HepG2 (cell line): Measurements from ENCODE around the gene ASMT.
"Not testable (repeated sequence)": the region's sequence is repeated elsewhere in the genome, so short reads cannot be mapped to it uniquely, and the experiment has no call there.

ENCODE experiments used
- CTCF ChIP-seq: sonication (generic); formaldehyde crosslinking; IDR thresholded peaks from 2 replicates; pipeline ENCODE4 v1.5.0; 2020; ENCODE audit warnings: mild to moderate bottlenecking, missing genetic modification reagents, moderate library complexity
- DNMT3B ChIP-seq: conservative IDR thresholded peaks from 2 replicates; pipeline ENCODE4 v1.6.1; 2016; ENCODE audit warnings: missing biosample characterization, control low read depth
- EED ChIP-seq: sonication (generic); formaldehyde crosslinking; IDR thresholded peaks from 2 replicates; pipeline ENCODE4 v1.5.0; 2020; ENCODE audit warnings: mild to moderate bottlenecking, missing genetic modification reagents
- EZH2 ChIP-seq: conservative IDR thresholded peaks from 2 replicates; pipeline ENCODE4 v1.6.1; 2012; ENCODE audit warnings: mild to moderate bottlenecking, low read depth, low read length, moderate library complexity
- GPBP1L1 ChIP-seq: sonication (generic); formaldehyde crosslinking; IDR thresholded peaks from 2 replicates; pipeline ENCODE4 v1.5.0; 2020; ENCODE audit warnings: mild to moderate bottlenecking, missing genetic modification reagents
- KDM5A ChIP-seq: fragments of 200-600 bp; sonication (generic); IDR thresholded peaks from 2 replicates; pipeline ENCODE4 v1.7.0; 2018; ENCODE audit warnings: antibody characterized with exemption, mild to moderate bottlenecking, low read length, borderline replicate concordance
- POLR2G ChIP-seq: fragments of 200-400 bp; formaldehyde crosslinking; IDR thresholded peaks from 2 replicates; pipeline ENCODE4 v1.6.1; 2018; ENCODE audit warnings: mild to moderate bottlenecking, low read depth, low read length, moderate library complexity
- RFX5 ChIP-seq: IDR thresholded peaks from 2 replicates; pipeline ENCODE4 v1.6.1; 2011; ENCODE audit warnings: low read depth, low read length, improper control_type of control experiment
- SMAD1 ChIP-seq: sonication (generic); formaldehyde crosslinking; IDR thresholded peaks from 2 replicates; pipeline ENCODE4 v1.4.0; 2020; ENCODE audit warnings: missing genetic modification reagents, low read depth, mild to moderate bottlenecking, borderline replicate concordance
- SP2 ChIP-seq: sonication (generic); formaldehyde crosslinking; IDR thresholded peaks from 2 replicates; pipeline ENCODE4 v1.5.1; 2020; ENCODE audit warnings: mild to moderate bottlenecking, missing genetic modification reagents
- USF2 ChIP-seq, 2 experiments: sonication (generic) in 1 of 2; formaldehyde crosslinking in 1 of 2; IDR thresholded peaks; 2 replicates each; pipeline versions ENCODE4 v1.5.1 to v1.6.1; 2011 to 2020; ENCODE audit warnings: borderline replicate concordance in 1 of 2, low read depth in 1 of 2, low read length in 1 of 2, mild to moderate bottlenecking in 1 of 2, missing genetic modification reagents in 1 of 2, moderate library complexity in 1 of 2
- ZNF138 ChIP-seq: sonication (generic); formaldehyde crosslinking; IDR thresholded peaks from 2 replicates; pipeline ENCODE4 v1.5.0; 2020; ENCODE audit warnings: mild to moderate bottlenecking, low read depth, missing genetic modification reagents
- ZNF264 ChIP-seq: sonication (generic); formaldehyde crosslinking; IDR thresholded peaks from 2 replicates; pipeline ENCODE4 v1.4.0; 2020; ENCODE audit warnings: missing genetic modification reagents

- TF ChIP-seq ZNF264 (CRISPR knock-in tag); CTCF (CRISPR knock-in tag); EED (CRISPR knock-in tag); DNMT3B (CRISPR knock-in tag); SMAD1 (CRISPR knock-in tag); RFX5; KDM5A; EZH2; GPBP1L1 (CRISPR knock-in tag); USF2 (IDR thresholded peaks at IDR 0.05; ENCODE audit: low read depth, low read length); USF2 (CRISPR knock-in tag; IDR thresholded peaks at IDR 0.05; ENCODE audit: borderline replicate concordance); POLR2G; SP2 (CRISPR knock-in tag); ZNF138 (CRISPR knock-in tag): not testable (repeated sequence)
Measured at GRCh38 chrX:1682501-1682900, 67.6 kb downstream of the ASMT start.
